Osteocyte (in vitro differentiated cells): ENCODE results near the gene ROR1. TPM values are rescaled to one million over a fixed set of nuclear protein-coding genes. Genes with fewer than 3 reads are reported as not detected.

Source experiments
- DNase-seq: peaks from one replicate; pipeline ENCODE4 v3.0.0; 2021; ENCODE audit warnings: mixed read lengths; ENCODE audit not compliant: unreplicated experiment; ENCODE audit errors: extremely low spot score
- H3K27ac Mint-ChIP-seq: one replicate; pipeline ENCODE4 v1.8.0; 2021; ENCODE audit warnings: mild to moderate bottlenecking, mixed read lengths; ENCODE audit not compliant: unreplicated experiment
- H3K27me3 Mint-ChIP-seq: one replicate; pipeline ENCODE4 v1.8.0; 2021; ENCODE audit warnings: mixed read lengths; ENCODE audit not compliant: unreplicated experiment
- H3K36me3 Mint-ChIP-seq: one replicate; pipeline ENCODE4 v1.8.0; 2021; ENCODE audit warnings: mixed read lengths; ENCODE audit not compliant: unreplicated experiment
- H3K4me1 Mint-ChIP-seq: one replicate; pipeline ENCODE4 v1.8.0; 2021; ENCODE audit warnings: mixed read lengths; ENCODE audit not compliant: unreplicated experiment
- H3K4me3 Mint-ChIP-seq: one replicate; pipeline ENCODE4 v1.8.0; 2021; ENCODE audit warnings: mild to moderate bottlenecking, moderate library complexity, mixed read lengths; ENCODE audit not compliant: unreplicated experiment
- H3K9me3 Mint-ChIP-seq: one replicate; pipeline ENCODE4 v1.8.0; 2021; ENCODE audit warnings: mixed read lengths; ENCODE audit not compliant: unreplicated experiment
- CTCF ChIP-seq: fragments of 200-600 bp; sonication (generic); IDR thresholded peaks from 2 replicates; pipeline ENCODE4 v1.5.0; 2021; ENCODE audit warnings: antibody characterized with exemption, mild to moderate bottlenecking, moderate library complexity
- total RNA-seq: library from RNA; stranded (reverse); gene quantifications from 2 replicates; pipeline ENCODE4 v1.2.1, GENCODE V29; 2021

Gene ROR1
- total RNA-seq, 1 donor from 2014 or later, result 20.6 TPM

- H3K27ac Mint-ChIP-seq, result peak overlapping the region; percentile 97
- H3K9me3 Mint-ChIP-seq, result no peaks in the 10 kb centered on the region
- no peak for DNase-seq
- H3K27me3 Mint-ChIP-seq, result no peaks in the 10 kb centered on the region
- TF ChIP-seq CTCF, result no peak
- H3K4me1 Mint-ChIP-seq, result peaks cover 46% of the 10 kb centered on the region
- no peak overlapping the region for H3K4me3 Mint-ChIP-seq
- no peaks in the 10 kb centered on the region for H3K36me3 Mint-ChIP-seq
Measured at GRCh38 chr1:63748641-63749040, 25.2 kb upstream of the ROR1 start.

- H3K4me1 Mint-ChIP-seq, result peaks cover 40% of the 10 kb centered on the region
- H3K36me3 Mint-ChIP-seq, result no peaks in the 10 kb centered on the region
- H3K4me3 Mint-ChIP-seq, result no peak overlapping the region
- DNase-seq, result no peak
- no peak for TF ChIP-seq CTCF
- H3K27me3 Mint-ChIP-seq, result no peaks in the 10 kb centered on the region
- H3K27ac Mint-ChIP-seq, result no peak overlapping the region
- no peaks in the 10 kb centered on the region for H3K9me3 Mint-ChIP-seq
Measured at GRCh38 chr1:63750721-63751120, 23.1 kb upstream of the ROR1 start.

GRCh38 chr1:63752176-63752575, 21.6 kb upstream of the ROR1 start:
- H3K9me3 Mint-ChIP-seq, result no peaks in the 10 kb centered on the region
- DNase-seq, result no peak
- H3K27ac Mint-ChIP-seq, result no peak overlapping the region
- no peaks in the 10 kb centered on the region for H3K27me3 Mint-ChIP-seq
- peaks cover 33% of the 10 kb centered on the region for H3K4me1 Mint-ChIP-seq
- no peak overlapping the region for H3K4me3 Mint-ChIP-seq
- TF ChIP-seq CTCF, result no peak
- no peaks in the 10 kb centered on the region for H3K36me3 Mint-ChIP-seq

- no peaks in the 10 kb centered on the region for H3K27me3 Mint-ChIP-seq
- no peak overlapping the region for H3K27ac Mint-ChIP-seq
- peaks cover 33% of the 10 kb centered on the region for H3K4me1 Mint-ChIP-seq
- no peak for DNase-seq
- H3K36me3 Mint-ChIP-seq, result no peaks in the 10 kb centered on the region
- no peak overlapping the region for H3K4me3 Mint-ChIP-seq
- no peaks in the 10 kb centered on the region for H3K9me3 Mint-ChIP-seq
- TF ChIP-seq CTCF, result no peak
Measured at GRCh38 chr1:63753591-63753990, 20.2 kb upstream of the ROR1 start.

GRCh38 chr1:63756839-63757238, 17.0 kb upstream of the ROR1 start:
- Mint-ChIP-seq H3K9me3 (no peaks in the 10 kb centered on the region), H3K27ac (no peak overlapping the region), H3K4me3 (no peak overlapping the region), H3K36me3 (peaks cover 2% of the 10 kb centered on the region), H3K4me1 (peaks cover 22% of the 10 kb centered on the region), H3K27me3 (no peaks in the 10 kb centered on the region)
- no peak for DNase-seq
- no peak for TF ChIP-seq CTCF
